Measurements from ENCODE around the gene TAF12. TPM values are rescaled to one million over a fixed set of nuclear protein-coding genes. Genes with fewer than 3 reads are reported as not detected.
"Not testable (repeated sequence)": the region's sequence is repeated elsewhere in the genome, so short reads cannot be mapped to it uniquely, and the experiment has no call there.

Gene TAF12
- total RNA-seq, 1 experiment from 2014 or later = 39.5 TPM

DNA sequence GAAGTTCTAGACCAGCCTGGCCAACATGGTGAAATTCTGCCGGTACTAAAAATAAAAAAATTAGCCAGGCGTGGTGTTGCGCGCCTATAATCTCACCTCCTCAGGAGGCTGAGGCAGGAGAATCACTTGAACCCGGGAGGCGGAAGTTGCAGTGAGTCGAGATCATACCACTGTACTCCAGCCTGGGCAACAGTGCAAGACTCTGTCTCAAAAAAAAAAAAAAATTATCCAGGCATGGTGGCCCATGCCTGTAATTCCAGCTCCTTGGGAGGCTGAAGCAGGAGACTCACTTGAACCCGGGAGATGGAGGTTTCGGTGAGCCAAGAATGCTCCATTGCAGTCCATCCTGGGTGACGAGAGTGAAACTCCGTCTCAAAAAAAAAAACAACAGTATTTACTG, 69.3 kb downstream of the TAF12 start:
- Histone ChIP-seq H2AFZ (ENCODE audit: low read length) (no peak overlapping the region), H3K4me3 (ENCODE audit: low read length) (no peak overlapping the region), H3K27me3 (ENCODE audit: low read length) (no peaks in the 10 kb centered on the region), H4K20me1 (ENCODE audit: insufficient read depth, low read depth, low read length) (no peaks in the 10 kb centered on the region), H3K4me2 (ENCODE audit: low read depth, low read length, poor library complexity, severe bottlenecking) (no peak overlapping the region), H3K27ac (ENCODE audit: low read length) (no peak overlapping the region), H3K4me1 (ENCODE audit: low read length) (peaks cover 12% of the 10 kb centered on the region), H3K36me3 (ENCODE audit: insufficient read depth, low read length) (peaks cover 12% of the 10 kb centered on the region; the same call in 1 of the 2 replicates), H3K9ac (ENCODE audit: low read length) (no peak overlapping the region), H3K9me3 (ENCODE audit: low read length) (no peaks in the 10 kb centered on the region), H3K79me2 (ENCODE audit: low read length) (no peaks in the 10 kb centered on the region), H3K9me2 (replicated peaks; ENCODE audit: insufficient read depth, low read length) (no peaks in the 10 kb centered on the region)
- DNase-seq = no peak

DNA sequence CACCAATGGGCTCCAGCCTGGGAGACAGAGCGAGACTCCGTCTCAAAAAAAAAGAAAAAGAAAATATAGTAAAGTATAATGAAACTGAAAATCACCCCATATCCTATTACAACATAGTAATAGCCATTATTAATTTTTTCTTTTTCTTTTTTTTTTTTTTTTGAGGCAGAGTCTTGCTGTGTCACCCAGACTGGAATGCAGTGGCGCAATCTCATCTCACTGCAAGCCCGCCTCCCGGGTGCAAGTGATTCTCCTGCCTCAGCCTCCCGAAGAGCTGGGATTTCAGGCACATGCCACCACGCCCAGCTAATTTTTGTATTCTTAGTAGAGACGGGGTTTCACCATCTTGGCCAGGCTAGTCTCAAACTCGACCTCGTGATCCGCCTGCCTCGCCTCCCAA, 70.0 kb downstream of the TAF12 start:
- H3K36me3 ChIP-seq (ENCODE audit: insufficient read depth, low read length) = peaks cover 11% of the 10 kb centered on the region; the same call in 1 of the 2 replicates
- not testable (repeated sequence) for H3K4me1 ChIP-seq (ENCODE audit: low read length); H3K27me3 ChIP-seq (ENCODE audit: low read length); DNase-seq; H3K79me2 ChIP-seq (ENCODE audit: low read length); H3K4me3 ChIP-seq (ENCODE audit: low read length); H4K20me1 ChIP-seq (ENCODE audit: insufficient read depth, low read depth, low read length); H3K27ac ChIP-seq (ENCODE audit: low read length); H3K9me2 ChIP-seq (replicated peaks; ENCODE audit: insufficient read depth, low read length); H3K9ac ChIP-seq (ENCODE audit: low read length); H2AFZ ChIP-seq (ENCODE audit: low read length); H3K9me3 ChIP-seq (ENCODE audit: low read length); H3K4me2 ChIP-seq (ENCODE audit: low read depth, low read length, poor library complexity, severe bottlenecking)

- Histone ChIP-seq H3K9ac (ENCODE audit: low read length) (no peak overlapping the region), H3K79me2 (ENCODE audit: low read length) (no peaks in the 10 kb centered on the region), H3K4me2 (ENCODE audit: low read depth, low read length, poor library complexity, severe bottlenecking) (no peak overlapping the region), H3K9me2 (replicated peaks; ENCODE audit: insufficient read depth, low read length) (no peaks in the 10 kb centered on the region), H3K27me3 (ENCODE audit: low read length) (no peaks in the 10 kb centered on the region), H4K20me1 (ENCODE audit: insufficient read depth, low read depth, low read length) (no peaks in the 10 kb centered on the region), H3K27ac (ENCODE audit: low read length) (no peak overlapping the region), H3K4me1 (ENCODE audit: low read length) (no peaks in the 10 kb centered on the region), H2AFZ (ENCODE audit: low read length) (no peak overlapping the region), H3K36me3 (ENCODE audit: insufficient read depth, low read length) (peaks cover 15% of the 10 kb centered on the region), H3K9me3 (ENCODE audit: low read length) (no peaks in the 10 kb centered on the region), H3K4me3 (ENCODE audit: low read length) (no peak overlapping the region)
- DNase-seq = no peak
These were observed 71.0 kb downstream of the TAF12 start for GRCh38 chr1:28571911-28572310.

DNA sequence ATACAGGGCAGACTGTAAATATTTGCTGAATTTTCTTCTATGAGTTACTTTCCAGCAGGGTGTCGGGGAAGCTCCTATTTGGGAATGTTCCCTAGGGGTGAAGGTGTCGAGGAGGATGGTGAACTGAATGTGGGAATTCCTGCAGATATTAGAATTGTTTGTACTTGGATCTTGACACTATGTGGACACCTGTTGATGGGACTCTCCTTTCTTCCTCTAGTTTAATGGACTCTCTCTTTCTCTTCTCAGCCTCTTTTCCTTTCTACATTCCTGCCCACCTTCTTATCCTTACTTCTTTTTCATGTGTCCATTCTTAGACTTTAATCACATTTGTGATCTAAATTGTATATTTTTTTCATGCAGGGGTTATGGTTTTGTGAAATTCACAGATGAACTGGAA, 75.9 kb downstream of the TAF12 start:
- Histone ChIP-seq H3K27me3 (ENCODE audit: low read length) (no peaks in the 10 kb centered on the region), H3K36me3 (ENCODE audit: insufficient read depth, low read length) (peaks cover 21% of the 10 kb centered on the region), H3K4me2 (ENCODE audit: low read depth, low read length, poor library complexity, severe bottlenecking) (no peak overlapping the region), H3K4me1 (ENCODE audit: low read length) (no peaks in the 10 kb centered on the region), H3K27ac (ENCODE audit: low read length) (no peak overlapping the region), H3K79me2 (ENCODE audit: low read length) (no peaks in the 10 kb centered on the region), H4K20me1 (ENCODE audit: insufficient read depth, low read depth, low read length) (no peaks in the 10 kb centered on the region), H3K9me2 (replicated peaks; ENCODE audit: insufficient read depth, low read length) (no peaks in the 10 kb centered on the region), H2AFZ (ENCODE audit: low read length) (no peak overlapping the region), H3K4me3 (ENCODE audit: low read length) (no peak overlapping the region), H3K9ac (ENCODE audit: low read length) (no peak overlapping the region), H3K9me3 (ENCODE audit: low read length) (no peaks in the 10 kb centered on the region)
- DNase-seq = no peak

DNA sequence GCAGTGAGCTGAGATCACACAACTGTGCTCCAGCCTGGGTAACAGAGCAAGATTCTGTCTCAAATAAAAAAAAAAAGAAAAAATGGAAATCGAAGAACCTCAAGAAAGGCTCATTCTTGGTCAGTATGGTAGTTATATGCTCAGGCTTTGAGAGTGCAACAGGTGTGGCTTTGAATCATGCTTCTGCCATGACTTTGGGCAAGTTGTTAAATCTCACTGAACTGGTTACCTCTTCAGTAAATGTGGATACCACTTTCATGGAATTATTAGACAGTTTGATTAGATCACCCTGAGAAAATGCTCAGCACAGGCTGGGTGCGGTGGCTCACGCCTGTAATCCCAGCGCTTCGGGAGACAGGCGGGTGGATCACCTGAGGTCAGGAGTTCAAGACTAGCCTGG, 77.1 kb downstream of the TAF12 start:
- H3K9me2 ChIP-seq (replicated peaks; ENCODE audit: insufficient read depth, low read length) = no peaks in the 10 kb centered on the region
- peaks cover 26% of the 10 kb centered on the region for H3K36me3 ChIP-seq (ENCODE audit: insufficient read depth, low read length)
- H3K79me2 ChIP-seq (ENCODE audit: low read length) = no peaks in the 10 kb centered on the region
- no peaks in the 10 kb centered on the region for H3K9me3 ChIP-seq (ENCODE audit: low read length)
- DNase-seq = no peak
- no peak overlapping the region for H3K9ac ChIP-seq (ENCODE audit: low read length)
- H4K20me1 ChIP-seq (ENCODE audit: insufficient read depth, low read depth, low read length) = no peaks in the 10 kb centered on the region
- no peak overlapping the region for H3K27ac ChIP-seq (ENCODE audit: low read length)
- H3K27me3 ChIP-seq (ENCODE audit: low read length) = no peaks in the 10 kb centered on the region
- H2AFZ ChIP-seq (ENCODE audit: low read length) = no peak overlapping the region
- H3K4me3 ChIP-seq (ENCODE audit: low read length) = no peak overlapping the region
- no peak overlapping the region for H3K4me2 ChIP-seq (ENCODE audit: low read depth, low read length, poor library complexity, severe bottlenecking)
- H3K4me1 ChIP-seq (ENCODE audit: low read length) = no peaks in the 10 kb centered on the region

GRCh38 chr1:28565040-28565439, 77.8 kb downstream of the TAF12 start:
- H3K9me2 ChIP-seq (replicated peaks; ENCODE audit: insufficient read depth, low read length) = no peaks in the 10 kb centered on the region
- H2AFZ ChIP-seq (ENCODE audit: low read length) = no peak overlapping the region
- H3K36me3 ChIP-seq (ENCODE audit: insufficient read depth, low read length) = peaks cover 29% of the 10 kb centered on the region
- H3K4me1 ChIP-seq (ENCODE audit: low read length) = no peaks in the 10 kb centered on the region
- H3K79me2 ChIP-seq (ENCODE audit: low read length) = no peaks in the 10 kb centered on the region
- no peak overlapping the region for H3K9ac ChIP-seq (ENCODE audit: low read length)
- no peaks in the 10 kb centered on the region for H3K9me3 ChIP-seq (ENCODE audit: low read length)
- no peak overlapping the region for H3K27ac ChIP-seq (ENCODE audit: low read length)
- DNase-seq = no peak
- H3K4me2 ChIP-seq (ENCODE audit: low read depth, low read length, poor library complexity, severe bottlenecking) = no peak overlapping the region
- H4K20me1 ChIP-seq (ENCODE audit: insufficient read depth, low read depth, low read length) = no peaks in the 10 kb centered on the region
- no peak overlapping the region for H3K4me3 ChIP-seq (ENCODE audit: low read length)
- no peaks in the 10 kb centered on the region for H3K27me3 ChIP-seq (ENCODE audit: low read length)

GRCh38 chr1:28564310-28564709, 78.6 kb downstream of the TAF12 start:
- no peak for DNase-seq
- Histone ChIP-seq H3K4me2 (ENCODE audit: low read depth, low read length, poor library complexity, severe bottlenecking) (no peak overlapping the region), H3K79me2 (ENCODE audit: low read length) (no peaks in the 10 kb centered on the region), H4K20me1 (ENCODE audit: insufficient read depth, low read depth, low read length) (no peaks in the 10 kb centered on the region), H3K27me3 (ENCODE audit: low read length) (no peaks in the 10 kb centered on the region), H3K27ac (ENCODE audit: low read length) (no peak overlapping the region), H3K36me3 (ENCODE audit: insufficient read depth, low read length) (peaks cover 29% of the 10 kb centered on the region), H3K9me2 (replicated peaks; ENCODE audit: insufficient read depth, low read length) (no peaks in the 10 kb centered on the region), H3K9ac (ENCODE audit: low read length) (no peak overlapping the region), H2AFZ (ENCODE audit: low read length) (no peak overlapping the region), H3K9me3 (ENCODE audit: low read length) (no peaks in the 10 kb centered on the region), H3K4me1 (ENCODE audit: low read length) (no peaks in the 10 kb centered on the region), H3K4me3 (ENCODE audit: low read length) (no peak overlapping the region)

GRCh38 chr1:28560886-28561285, 82.0 kb downstream of the TAF12 start:
- Histone ChIP-seq H3K36me3 (ENCODE audit: insufficient read depth, low read length) (peaks cover 16% of the 10 kb centered on the region; the same call in 1 of the 2 replicates), H3K4me2 (ENCODE audit: low read depth, low read length, poor library complexity, severe bottlenecking) (no peak overlapping the region), H3K79me2 (ENCODE audit: low read length) (no peaks in the 10 kb centered on the region), H3K27ac (ENCODE audit: low read length) (no peak overlapping the region), H3K9ac (ENCODE audit: low read length) (no peak overlapping the region), H2AFZ (ENCODE audit: low read length) (no peak overlapping the region), H3K9me3 (ENCODE audit: low read length) (no peaks in the 10 kb centered on the region), H3K27me3 (ENCODE audit: low read length) (no peaks in the 10 kb centered on the region), H3K4me3 (ENCODE audit: low read length) (no peak overlapping the region), H3K4me1 (ENCODE audit: low read length) (no peaks in the 10 kb centered on the region), H4K20me1 (ENCODE audit: insufficient read depth, low read depth, low read length) (no peaks in the 10 kb centered on the region), H3K9me2 (replicated peaks; ENCODE audit: insufficient read depth, low read length) (no peaks in the 10 kb centered on the region)
- no peak for DNase-seq
